GM12864 (cell line): ENCODE results near the gene NCCRP1.

Source experiments
- DNase-seq: peaks from one replicate; pipeline ENCODE4 v3.0.0-alpha.2; 2011; ENCODE audit warnings: low read depth
- H3K4me3 ChIP-seq: 2 replicates; pipeline ENCODE4 v1.5.1; 2011; ENCODE audit warnings: mild to moderate bottlenecking, low read depth, low read length, control low read depth
- TF ChIP-seq, protein P1 (sequence below): IDR thresholded peaks from 2 replicates; pipeline ENCODE4 v1.5.1; 2011; ENCODE audit warnings: low read depth, mild to moderate bottlenecking, moderate library complexity, low read length, control low read depth, inconsistent platforms; ENCODE audit errors: missing control alignments

The NCCRP1 gene

GRCh38 chr19:39164289-39164688 is 32.5 kb upstream of the NCCRP1 start:
- no peak overlapping the region for H3K4me3 ChIP-seq
- no peak for DNase-seq
- TF ChIP-seq, protein P1, sequence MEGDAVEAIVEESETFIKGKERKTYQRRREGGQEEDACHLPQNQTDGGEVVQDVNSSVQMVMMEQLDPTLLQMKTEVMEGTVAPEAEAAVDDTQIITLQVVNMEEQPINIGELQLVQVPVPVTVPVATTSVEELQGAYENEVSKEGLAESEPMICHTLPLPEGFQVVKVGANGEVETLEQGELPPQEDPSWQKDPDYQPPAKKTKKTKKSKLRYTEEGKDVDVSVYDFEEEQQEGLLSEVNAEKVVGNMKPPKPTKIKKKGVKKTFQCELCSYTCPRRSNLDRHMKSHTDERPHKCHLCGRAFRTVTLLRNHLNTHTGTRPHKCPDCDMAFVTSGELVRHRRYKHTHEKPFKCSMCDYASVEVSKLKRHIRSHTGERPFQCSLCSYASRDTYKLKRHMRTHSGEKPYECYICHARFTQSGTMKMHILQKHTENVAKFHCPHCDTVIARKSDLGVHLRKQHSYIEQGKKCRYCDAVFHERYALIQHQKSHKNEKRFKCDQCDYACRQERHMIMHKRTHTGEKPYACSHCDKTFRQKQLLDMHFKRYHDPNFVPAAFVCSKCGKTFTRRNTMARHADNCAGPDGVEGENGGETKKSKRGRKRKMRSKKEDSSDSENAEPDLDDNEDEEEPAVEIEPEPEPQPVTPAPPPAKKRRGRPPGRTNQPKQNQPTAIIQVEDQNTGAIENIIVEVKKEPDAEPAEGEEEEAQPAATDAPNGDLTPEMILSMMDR = no peak

GRCh38 chr19:39165857-39166256 is 30.9 kb upstream of the NCCRP1 start:
- TF ChIP-seq, protein P1 = no peak
- DNase-seq = no peak

GRCh38 chr19:39166571-39167391 is 30.0 kb upstream of the NCCRP1 start:
- H3K4me3 ChIP-seq = no peak overlapping the region
- no peak for DNase-seq
- TF ChIP-seq, protein P1 = no peak

More at GRCh38 chr19:39165857-39166256, 30.9 kb upstream of the NCCRP1 start:
- no peak overlapping the region for H3K4me3 ChIP-seq

DNA sequence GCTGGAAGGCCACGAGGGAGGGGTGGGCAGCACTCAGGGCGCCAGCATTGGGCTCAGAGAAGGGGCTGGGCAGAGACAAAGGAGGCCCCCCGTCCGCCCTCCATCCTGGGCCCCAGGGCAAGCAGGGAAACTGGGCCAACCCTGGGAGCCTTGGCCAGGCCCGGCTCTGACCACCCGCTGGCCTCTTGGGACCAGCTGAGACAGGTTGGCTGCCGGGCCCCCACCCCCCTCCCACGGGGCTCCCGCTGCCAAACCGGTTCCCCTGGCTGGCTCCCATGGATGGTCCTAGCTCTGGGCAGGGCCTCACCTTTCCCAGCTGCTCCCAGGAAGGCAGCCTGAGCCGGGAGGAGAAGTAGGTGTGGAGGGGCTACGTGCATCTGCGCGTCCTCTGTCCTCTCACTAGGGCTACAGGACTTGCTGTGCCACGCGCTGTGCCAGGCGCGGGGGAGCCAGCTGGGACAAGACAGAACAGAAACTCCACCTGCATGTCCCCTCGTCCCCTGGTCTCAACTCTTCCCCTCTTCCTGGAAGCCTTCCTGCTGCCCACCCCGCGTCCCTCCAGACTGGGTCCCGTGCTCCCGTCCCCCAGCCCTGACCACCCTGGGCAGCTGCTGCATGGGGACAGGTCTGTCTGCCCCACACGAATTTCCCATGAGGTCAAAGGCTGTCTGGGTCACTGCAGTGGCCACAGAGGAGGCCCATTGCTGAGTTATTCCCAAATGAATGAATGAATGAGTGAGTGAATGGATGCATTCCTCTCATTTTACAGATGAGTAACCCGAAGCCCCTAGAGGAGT is 29.1 kb upstream of the NCCRP1 start:
- no peak for DNase-seq
- TF ChIP-seq, protein P1 = no peak
- H3K4me3 ChIP-seq = no peak overlapping the region

DNA sequence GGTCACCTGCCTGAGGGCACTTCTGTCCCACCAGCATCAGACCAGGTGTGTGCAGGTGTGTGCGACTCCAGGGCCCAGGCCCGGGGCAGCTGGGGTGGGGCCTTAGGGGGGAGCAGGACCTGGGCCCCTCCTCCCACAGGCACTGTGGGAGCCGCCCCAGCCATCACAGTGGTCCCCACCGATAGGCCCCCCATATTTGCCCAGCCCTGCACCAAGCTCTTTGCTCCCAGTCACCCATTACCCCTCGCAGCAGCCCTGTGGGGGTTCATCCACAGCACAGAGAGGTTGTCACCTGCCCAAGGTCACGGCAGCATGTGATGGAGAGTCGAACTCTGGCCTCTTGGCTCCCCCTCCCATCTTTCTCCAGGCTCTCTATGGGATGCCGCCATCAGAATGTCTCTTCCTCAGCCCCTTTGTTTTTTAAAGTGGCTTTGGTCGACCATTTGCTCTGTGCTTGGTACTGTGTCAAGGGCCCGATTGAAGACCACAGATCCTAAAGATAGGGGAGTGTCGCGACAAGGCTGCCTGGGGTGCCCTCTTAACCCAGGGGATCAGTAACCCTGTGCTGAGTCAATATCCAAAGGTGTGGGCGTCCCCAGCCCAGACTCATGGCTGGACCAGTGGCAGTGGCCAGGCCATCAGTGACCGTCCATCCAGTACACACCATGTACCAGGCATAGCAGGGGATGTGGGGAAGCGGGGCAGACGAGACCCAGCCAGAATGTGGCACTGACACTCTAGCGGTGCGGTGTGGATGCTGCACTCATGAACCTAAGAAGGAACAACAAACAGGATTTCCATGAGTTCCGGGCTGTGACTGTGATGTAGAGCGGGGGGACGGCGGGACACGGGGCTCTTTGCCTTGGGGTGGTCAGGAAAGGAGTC is 28.3 kb upstream of the NCCRP1 start:
- TF ChIP-seq, protein P1 = no peak
- no peak for DNase-seq
- H3K4me3 ChIP-seq = no peak overlapping the region

GRCh38 chr19:39169143-39169810 is 27.5 kb upstream of the NCCRP1 start:
- H3K4me3 ChIP-seq = no peak overlapping the region
- DNase-seq = no peak
- TF ChIP-seq, protein P1 = no peak
